LNCaP clone FGC (cell line): ENCODE results near the gene MACO1.

Source experiments
- DNase-seq: peaks from one replicate; pipeline ENCODE4 v3.0.0-alpha.2; 2011; ENCODE audit warnings: low read depth
- H3K4me3 ChIP-seq: 2 replicates; pipeline ENCODE4 v1.5.1; 2011; ENCODE audit warnings: mild to moderate bottlenecking, low read depth, low read length, control low read depth
- CTCF ChIP-seq: IDR thresholded peaks from 2 replicates; pipeline ENCODE4 v1.5.1; 2012; ENCODE audit warnings: mild to moderate bottlenecking; ENCODE audit not compliant: control insufficient read depth, insufficient read depth; ENCODE audit errors: extremely low read depth

Gene MACO1

GRCh38 chr1:25530186-25531081 is 99.7 kb downstream of the MACO1 start:
- TF ChIP-seq CTCF = no peak
- no peak for DNase-seq
- no peak overlapping the region for H3K4me3 ChIP-seq

- no peak overlapping the region for H3K4me3 ChIP-seq
- DNase-seq = no peak
- no peak for TF ChIP-seq CTCF
Measured at GRCh38 chr1:25531082-25531461, 100.4 kb downstream of the MACO1 start.

- DNase-seq = no peak
- no peak for TF ChIP-seq CTCF
Measured at GRCh38 chr1:25532970-25533369, 102.3 kb downstream of the MACO1 start.

GRCh38 chr1:25533775-25534409 is 103.2 kb downstream of the MACO1 start:
- no peak for DNase-seq
- TF ChIP-seq CTCF = no peak
- no peak overlapping the region for H3K4me3 ChIP-seq

More at GRCh38 chr1:25532970-25533369, 102.3 kb downstream of the MACO1 start:
- no peak overlapping the region for H3K4me3 ChIP-seq

GRCh38 chr1:25534410-25534788 is 103.7 kb downstream of the MACO1 start:
- no peak for DNase-seq
- H3K4me3 ChIP-seq = no peak overlapping the region
- TF ChIP-seq CTCF = no peak

GRCh38 chr1:25536124-25536523 is 105.4 kb downstream of the MACO1 start:
- H3K4me3 ChIP-seq = no peak overlapping the region
- no peak for TF ChIP-seq CTCF
- DNase-seq = no peak
